NCI-H460 (cell line): ENCODE data around the gene LRRC71. TPM values are rescaled to one million over a fixed set of nuclear protein-coding genes. Genes with fewer than 3 reads are reported as not detected.
A peak's percentile ranks its signal among the peaks of the same experiment; 100 is the strongest.
"Not testable (repeated sequence)": the region's sequence is repeated elsewhere in the genome, so short reads cannot be mapped to it uniquely, and the experiment has no call there.

Source experiments
- DNase-seq: peaks from one replicate; pipeline ENCODE4 v3.0.0-alpha.2; 2016; ENCODE audit warnings: low read depth; ENCODE audit errors: extremely low read depth
- total RNA-seq: library from RNA; depleted of rRNA; stranded (reverse); fragments of >200 nt; shearing (Covaris generic); gene quantifications from 2 replicates; pipeline ENCODE4 v1.2.3, GENCODE V29; 2014

LRRC71 gene
- total RNA-seq, 1 experiment from 2014 or later = not detected

GRCh38 chr1:156924478-156925153, 4.2 kb downstream of the LRRC71 start:
- no peak for DNase-seq

- no peak for DNase-seq
Measured at GRCh38 chr1:156925154-156926010, 5.0 kb downstream of the LRRC71 start.

- no peak for DNase-seq
Measured at GRCh38 chr1:156926175-156926574, 5.7 kb downstream of the LRRC71 start.

DNA sequence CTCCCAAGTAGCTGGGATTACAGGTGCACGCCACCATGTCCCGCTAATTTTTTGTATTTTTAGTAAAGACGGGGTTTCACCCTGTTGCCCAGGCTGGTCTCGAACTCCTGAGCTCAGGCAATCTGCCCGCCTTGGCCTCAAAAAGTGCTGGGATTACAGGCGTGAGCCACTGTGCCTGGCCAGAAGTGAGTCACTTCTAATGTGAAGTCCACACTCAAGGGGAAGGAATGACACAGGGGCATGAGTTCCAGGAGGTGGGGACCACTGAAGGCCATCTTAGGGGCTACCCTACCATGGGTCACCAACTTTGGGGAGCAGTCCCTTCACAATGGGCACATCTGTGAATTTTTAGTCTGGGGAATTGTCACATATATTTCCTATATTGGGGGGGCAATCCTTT, 6.3 kb downstream of the LRRC71 start:
- not testable (repeated sequence) for DNase-seq

DNA sequence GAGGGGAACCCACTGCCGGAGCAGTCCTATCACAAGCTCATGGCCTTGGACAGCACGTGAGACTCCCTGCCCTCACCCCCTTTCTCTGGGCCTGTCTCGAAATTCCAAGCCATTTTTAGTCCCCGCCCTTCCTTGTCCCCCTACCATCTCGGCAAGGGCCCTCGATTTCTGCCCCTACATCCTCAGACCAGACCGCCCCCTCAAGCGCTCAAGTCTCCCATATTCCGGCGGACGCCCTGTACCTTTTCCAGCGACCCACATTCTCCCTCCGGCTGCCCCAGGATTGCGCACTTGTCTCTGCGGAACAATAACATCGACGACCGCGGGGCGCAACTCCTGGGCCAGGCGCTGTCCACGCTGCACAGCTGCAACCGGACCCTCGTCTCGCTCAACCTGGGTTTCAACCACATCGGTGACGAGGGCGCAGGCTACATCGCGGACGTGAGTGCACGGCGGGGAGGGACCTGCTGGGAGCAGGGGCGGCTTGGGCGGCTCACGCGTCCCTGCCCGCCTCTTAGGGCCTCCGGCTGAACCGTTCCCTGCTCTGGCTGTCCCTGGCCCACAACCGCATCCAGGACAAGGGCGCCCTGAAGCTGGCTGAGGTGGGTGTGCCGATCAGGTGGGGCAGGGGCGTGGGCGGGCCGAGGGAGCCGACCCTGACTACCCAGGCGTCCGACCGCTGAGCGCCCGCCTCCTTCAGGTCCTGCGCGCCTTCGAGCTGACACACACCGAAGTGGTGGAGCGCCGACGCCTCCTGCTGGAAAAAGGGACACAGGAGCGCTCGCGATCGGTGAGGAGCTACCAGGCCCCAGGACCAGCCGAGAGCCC, 7.0 kb downstream of the LRRC71 start:
- DNase-seq = peak; percentile 86

DNA sequence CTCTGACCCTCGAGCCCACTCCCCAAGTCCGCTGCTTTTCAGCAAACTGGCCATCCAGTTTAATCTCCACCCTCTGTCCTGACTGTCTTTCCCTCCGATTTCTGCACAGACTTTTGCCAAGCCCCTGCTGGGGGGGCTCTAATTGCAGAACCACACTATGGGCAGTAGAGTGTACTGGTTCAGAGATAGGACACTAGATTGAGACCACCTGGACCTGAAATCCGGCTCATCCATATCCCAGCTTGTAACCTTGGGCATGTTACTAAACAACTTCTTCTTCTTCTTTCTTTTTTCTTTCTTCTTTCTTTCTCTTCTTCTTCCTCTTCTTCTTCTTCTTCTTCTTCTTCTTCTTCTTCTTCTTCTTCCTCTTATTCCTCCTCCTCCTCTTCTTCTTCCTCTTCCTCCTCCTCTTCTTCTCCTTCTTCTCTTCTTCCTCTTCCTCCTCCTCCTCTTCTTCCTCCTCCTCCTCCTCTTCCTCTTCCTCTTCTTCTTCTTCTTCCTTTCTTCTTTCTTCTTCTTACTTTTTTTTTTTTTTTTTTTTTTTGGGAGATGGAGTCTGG, 7.7 kb downstream of the LRRC71 start:
- no peak for DNase-seq

DNA sequence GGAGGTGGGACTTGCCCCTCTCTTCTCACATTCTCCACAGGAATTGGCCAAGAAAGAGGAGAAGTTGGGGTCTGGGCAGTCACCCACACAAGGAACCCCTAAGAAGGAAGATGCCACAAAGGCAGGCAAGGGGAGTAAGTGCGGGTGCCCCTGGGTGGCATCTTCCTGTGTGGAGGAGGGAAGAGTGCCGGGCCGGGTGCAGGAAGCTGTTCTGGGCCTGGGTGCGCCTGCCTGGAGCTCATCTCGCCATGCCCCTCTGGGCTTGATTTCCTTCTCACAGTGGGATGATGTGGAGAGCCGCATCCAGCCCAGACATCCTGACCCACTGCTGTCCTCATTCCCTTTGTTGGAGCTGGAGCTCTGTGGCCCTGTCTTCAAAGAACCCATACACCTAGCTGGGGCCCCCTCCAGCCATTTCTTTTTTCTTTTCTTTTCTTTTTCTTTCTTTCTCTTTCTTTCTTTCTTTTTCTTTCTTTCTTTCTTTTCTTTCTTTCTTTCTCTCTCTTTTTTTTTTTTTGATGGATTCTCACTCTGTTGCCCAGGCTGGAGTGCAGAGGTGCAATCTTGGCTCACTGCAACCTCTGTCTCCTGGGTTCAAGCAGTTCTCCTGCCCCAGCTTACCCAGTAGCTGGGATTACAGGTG, 9.3 kb downstream of the LRRC71 start:
- DNase-seq = no peak

- no peak for DNase-seq
Measured at GRCh38 chr1:156930483-156930882, 10.1 kb downstream of the LRRC71 start.

- no peak for DNase-seq
Measured at GRCh38 chr1:156931211-156931952, 10.9 kb downstream of the LRRC71 start.

GRCh38 chr1:156931974-156932710, 11.7 kb downstream of the LRRC71 start:
- DNase-seq = no peak

DNA sequence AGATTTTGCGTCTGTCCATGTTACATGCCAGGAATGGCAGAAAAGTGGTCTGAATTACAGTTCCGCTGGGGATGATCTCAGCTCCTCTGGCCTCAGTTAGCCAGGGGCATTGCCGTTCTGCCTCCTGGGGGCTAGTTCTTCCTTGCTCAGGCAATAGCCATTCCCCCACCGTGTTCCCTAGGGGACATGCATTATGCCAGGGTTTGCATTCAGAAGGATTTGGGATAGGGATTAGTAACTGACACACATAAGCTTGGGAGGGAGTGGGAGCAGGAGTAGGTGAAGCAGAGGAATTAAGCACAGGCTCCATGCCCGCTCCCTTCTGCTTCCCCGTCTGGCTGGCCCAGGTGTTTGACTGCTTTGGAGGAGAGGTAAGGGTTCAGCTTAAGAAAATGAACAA, 12.7 kb downstream of the LRRC71 start:
- DNase-seq = no peak

DNA sequence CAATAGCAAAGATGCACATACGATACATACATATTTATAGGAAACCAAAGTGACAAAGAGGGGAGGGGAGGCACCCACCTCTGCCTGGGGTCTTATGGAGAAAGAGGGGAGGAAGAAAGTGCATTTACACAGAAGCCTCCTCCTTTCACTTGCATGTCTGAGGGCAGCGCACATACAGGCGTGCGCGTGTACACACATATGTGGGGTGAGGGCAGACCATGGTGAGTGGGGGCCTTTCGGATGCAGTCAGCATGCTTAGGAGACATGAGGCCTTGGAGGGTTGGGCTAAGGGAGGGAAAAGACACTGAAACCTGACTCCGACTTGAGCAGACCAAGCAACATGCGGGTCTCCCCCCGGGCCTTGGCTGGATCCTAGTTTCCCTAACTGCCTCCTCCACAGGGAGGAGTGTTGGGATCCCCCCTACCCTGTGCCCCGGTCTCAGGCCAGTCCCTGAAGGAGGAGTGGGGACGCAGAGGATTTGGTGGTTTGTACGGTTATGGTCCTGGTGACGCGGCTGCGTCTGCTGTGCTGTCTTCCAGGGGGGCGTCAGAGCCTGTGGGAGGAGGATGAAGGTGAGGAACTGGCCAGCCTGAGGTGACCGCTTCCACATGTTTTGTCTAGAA, 15.2 kb downstream of the LRRC71 start:
- no peak for DNase-seq

DNA sequence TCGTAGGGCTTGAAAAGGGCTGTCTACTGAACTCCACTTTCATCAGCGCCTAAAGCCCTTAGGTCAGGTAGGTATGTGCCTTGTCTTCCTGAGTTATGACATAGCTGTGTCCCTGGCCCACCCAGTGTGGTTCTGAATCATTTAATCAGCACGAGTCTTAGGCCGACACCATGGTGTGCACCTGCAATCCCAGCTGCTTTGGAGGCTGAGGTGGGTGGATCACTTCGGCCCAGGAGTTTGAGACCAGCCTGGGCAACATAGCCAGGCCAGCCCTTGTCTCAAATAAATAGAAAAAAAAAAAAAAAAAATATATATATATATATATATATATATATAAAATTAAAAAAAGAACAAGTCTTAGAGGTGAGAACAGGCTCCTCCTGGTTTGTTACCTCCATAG, 15.8 kb downstream of the LRRC71 start:
- DNase-seq = no peak

- DNase-seq = no peak
Measured at GRCh38 chr1:156936721-156937220, 16.3 kb downstream of the LRRC71 start.

GRCh38 chr1:156937883-156938282, 17.5 kb downstream of the LRRC71 start:
- no peak for DNase-seq

GRCh38 chr1:156938813-156939212, 18.4 kb downstream of the LRRC71 start:
- DNase-seq = no peak

GRCh38 chr1:156939786-156940334, 19.4 kb downstream of the LRRC71 start:
- no peak for DNase-seq

- no peak for DNase-seq
Measured at GRCh38 chr1:156941675-156942074, 21.2 kb downstream of the LRRC71 start.
